Type B pancreatic cell (in vitro differentiated cells): ENCODE measurements around the gene MPHOSPH8. TPM values are rescaled to one million over a fixed set of nuclear protein-coding genes. Genes with fewer than 3 reads are reported as not detected.

ENCODE experiments used
- DNase-seq: peaks from one replicate; pipeline ENCODE4 v3.0.0; 2021; ENCODE audit warnings: mixed read lengths; ENCODE audit not compliant: unreplicated experiment; ENCODE audit errors: extremely low spot score
- H3K27ac Mint-ChIP-seq: 2 replicates; pipeline ENCODE4 v1.8.0; 2021; ENCODE audit warnings: mild to moderate bottlenecking, mixed read lengths
- H3K27me3 Mint-ChIP-seq: 2 replicates; pipeline ENCODE4 v1.8.0; 2021; ENCODE audit warnings: mixed read lengths
- H3K36me3 Mint-ChIP-seq: 2 replicates; pipeline ENCODE4 v1.8.0; 2021; ENCODE audit warnings: mixed read lengths
- H3K4me1 Mint-ChIP-seq: one replicate; pipeline ENCODE4 v1.8.0; 2021; ENCODE audit warnings: mixed read lengths; ENCODE audit not compliant: unreplicated experiment
- H3K4me3 Mint-ChIP-seq: 2 replicates; pipeline ENCODE4 v1.8.0; 2021; ENCODE audit warnings: mild to moderate bottlenecking, mixed read lengths
- H3K9me3 Mint-ChIP-seq: 2 replicates; pipeline ENCODE4 v1.8.0; 2021; ENCODE audit warnings: mixed read lengths
- CTCF ChIP-seq: fragments of 200-600 bp; sonication (generic); conservative IDR thresholded peaks from 2 replicates; pipeline ENCODE4 v1.5.0; 2021; ENCODE audit warnings: antibody characterized with exemption, mild to moderate bottlenecking
- total RNA-seq: library from RNA; stranded (reverse); gene quantifications from 2 replicates; pipeline ENCODE4 v1.2.1, GENCODE V29; 2021; ENCODE audit warnings: low replicate concordance

MPHOSPH8 gene
- total RNA-seq, 1 donor from 2014 or later = 30.5 TPM

- H3K27me3 Mint-ChIP-seq = peaks cover 4% of the 10 kb centered on the region
- peaks cover 18% of the 10 kb centered on the region for H3K9me3 Mint-ChIP-seq
- TF ChIP-seq CTCF = no peak
- H3K4me3 Mint-ChIP-seq = no peak overlapping the region
- H3K4me1 Mint-ChIP-seq = peaks cover 3% of the 10 kb centered on the region
- DNase-seq = no peak
- peaks cover 24% of the 10 kb centered on the region for H3K36me3 Mint-ChIP-seq
- H3K27ac Mint-ChIP-seq = no peak overlapping the region
These were observed 25.9 kb upstream of the MPHOSPH8 start for GRCh38 chr13:19607523-19608078.

DNA sequence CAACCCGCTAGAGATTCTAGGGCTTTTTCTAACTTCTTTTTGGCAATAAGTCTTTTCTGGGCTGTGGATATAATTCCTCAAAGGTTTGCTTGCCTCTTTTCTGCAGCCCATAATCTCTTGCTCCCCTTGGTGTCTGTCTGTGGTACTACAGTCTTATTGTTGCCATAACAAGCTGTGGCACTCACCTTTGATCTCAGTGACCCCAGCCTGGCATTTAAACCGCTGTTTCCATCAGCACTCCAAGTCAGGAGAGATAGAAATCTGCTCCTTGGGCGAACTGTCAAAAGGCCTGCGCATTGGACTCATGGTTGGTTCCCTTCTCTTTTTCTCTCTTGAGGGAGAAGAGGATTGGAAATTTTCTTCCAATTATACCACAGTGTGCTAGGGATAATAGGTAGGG, 14.5 kb upstream of the MPHOSPH8 start:
- no peak overlapping the region for H3K27ac Mint-ChIP-seq
- H3K9me3 Mint-ChIP-seq = peaks cover 18% of the 10 kb centered on the region
- no peak overlapping the region for H3K4me3 Mint-ChIP-seq
- DNase-seq = no peak
- peaks cover 19% of the 10 kb centered on the region for H3K36me3 Mint-ChIP-seq
- H3K27me3 Mint-ChIP-seq = no peaks in the 10 kb centered on the region
- no peaks in the 10 kb centered on the region for H3K4me1 Mint-ChIP-seq
- TF ChIP-seq CTCF = peak; percentile 66

GRCh38 chr13:19622193-19622592, 11.3 kb upstream of the MPHOSPH8 start:
- TF ChIP-seq CTCF = no peak
- Mint-ChIP-seq H3K27ac (no peak overlapping the region), H3K27me3 (no peaks in the 10 kb centered on the region), H3K4me3 (no peak overlapping the region), H3K4me1 (no peaks in the 10 kb centered on the region), H3K9me3 (peaks cover 18% of the 10 kb centered on the region), H3K36me3 (peaks cover 19% of the 10 kb centered on the region)
- DNase-seq = no peak

GRCh38 chr13:19624265-19624664, 9.2 kb upstream of the MPHOSPH8 start:
- peaks cover 6% of the 10 kb centered on the region for H3K9me3 Mint-ChIP-seq

GRCh38 chr13:19632915-19633478, 462 bp upstream of the MPHOSPH8 start:
- H3K9me3 Mint-ChIP-seq = peaks cover 4% of the 10 kb centered on the region
- H3K27me3 Mint-ChIP-seq = no peaks in the 10 kb centered on the region
- H3K36me3 Mint-ChIP-seq = peaks cover 17% of the 10 kb centered on the region
- DNase-seq = no peak
- peak overlapping the region; percentile 100 for H3K4me3 Mint-ChIP-seq
- TF ChIP-seq CTCF = no peak
- peak overlapping the region; percentile 99 for H3K27ac Mint-ChIP-seq
- H3K4me1 Mint-ChIP-seq = peaks cover 9% of the 10 kb centered on the region

More at GRCh38 chr13:19624265-19624664, 9.2 kb upstream of the MPHOSPH8 start:
- DNase-seq = no peak
- Mint-ChIP-seq H3K4me3 (no peak overlapping the region), H3K4me1 (no peaks in the 10 kb centered on the region), H3K27me3 (no peaks in the 10 kb centered on the region), H3K27ac (no peak overlapping the region), H3K36me3 (peaks cover 13% of the 10 kb centered on the region)
- no peak for TF ChIP-seq CTCF
